Breast epithelium (tissue), 4 donors: ENCODE data around the gene PPP6R1. TPM values are rescaled to one million over a fixed set of nuclear protein-coding genes. Genes with fewer than 3 reads are reported as not detected.

Source experiments
- DNase-seq, 2 donors: peaks; one replicate each; pipeline ENCODE4 v3.0.0-alpha.2; 2019; ENCODE audit warnings: low spot score in 2 of 2
- H3K27ac ChIP-seq, 2 donors: fragments of 200-600 bp; sonication (generic) in 1 of 2; one replicate each; pipeline ENCODE4 v1.5.1; 2016 to 2019; ENCODE audit warnings: mild to moderate bottlenecking in 1 of 2
- H3K27me3 ChIP-seq, 2 donors: fragments of 200-600 bp; sonication (generic) in 1 of 2; one replicate each; pipeline versions ENCODE4 v1.5.1 to v1.6.0; 2017 to 2019; ENCODE audit warnings: control low read depth in 1 of 2, mild to moderate bottlenecking in 1 of 2
- H3K36me3 ChIP-seq: fragments of 200-600 bp; one replicate; pipeline ENCODE4 v1.5.1; 2019
- H3K4me1 ChIP-seq, 2 donors: fragments of 200-600 bp; sonication (generic); one replicate each; pipeline ENCODE4 v1.5.1; 2016 to 2019; ENCODE audit warnings: control low read depth in 1 of 2
- H3K4me3 ChIP-seq, 3 donors: fragments of 200-600 bp; sonication (generic); 1 replicate in 2 of 3; 2 replicates in 1 of 3; pipeline ENCODE4 v1.5.1; 2016 to 2019; ENCODE audit warnings: mild to moderate bottlenecking in 3 of 3, moderate library complexity in 2 of 3
- H3K9me3 ChIP-seq, 2 donors: fragments of 200-600 bp; sonication (generic) in 1 of 2; one replicate each; pipeline ENCODE4 v1.5.1; 2016 to 2019; ENCODE audit warnings: control low read depth in 1 of 2
- POLR2A ChIP-seq: fragments of 450-650 bp; IDR thresholded peaks from one replicate; pipeline ENCODE4 v1.6.1; 2016; ENCODE audit warnings: antibody characterized with exemption, mild to moderate bottlenecking, moderate library complexity
- POLR2AphosphoS5 ChIP-seq, 3 donors: sonication (generic); formaldehyde crosslinking; IDR thresholded peaks; one replicate each; pipeline ENCODE4 v1.6.1; 2017; ENCODE audit warnings: antibody characterized with exemption in 3 of 3
- intact Hi-C: fragments of 100-400 bp; cut with DNase I; formaldehyde crosslinking; loops from one replicate; pipeline ENCODE4 v1.15.1; 2023; ENCODE audit warnings: low total_unique reads
- total RNA-seq, 3 donors: library from RNA; depleted of rRNA; stranded (reverse); fragments of >200 nt; gene quantifications; one replicate each; pipeline ENCODE4 v1.1.0, GENCODE V29; 2016
- TF ChIP-seq, protein P1 (sequence below), 3 donors: fragments of 450-650 bp; IDR thresholded peaks; one replicate each; pipeline ENCODE4 v1.5.1; 2016 to 2017; ENCODE audit warnings: antibody characterized with exemption in 3 of 3, mild to moderate bottlenecking in 3 of 3, moderate library complexity in 3 of 3

The PPP6R1 gene
- total RNA-seq, 3 donors from 2014 or later: 23.8 to 31.5 (median 28.2) TPM

DNA sequence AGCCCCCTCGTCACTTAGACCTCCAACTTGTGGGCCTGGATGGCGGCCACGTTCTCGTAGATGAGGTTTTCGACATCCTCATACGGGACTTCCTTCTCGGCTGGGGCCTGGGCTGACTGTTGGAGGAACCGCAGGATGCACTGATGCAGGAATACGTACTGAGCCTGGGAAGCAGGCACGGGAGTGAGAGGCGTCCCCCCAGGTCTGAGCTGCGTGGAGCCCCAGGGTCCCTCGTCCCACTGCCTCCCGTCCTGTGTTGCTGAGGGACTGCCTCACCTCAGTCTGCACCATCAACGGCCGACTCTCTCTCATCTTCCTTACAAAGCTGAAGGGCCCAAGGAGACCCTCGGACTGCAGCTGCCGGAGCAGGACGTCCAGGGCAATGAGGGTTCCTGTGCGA is 77.1 kb downstream of the PPP6R1 start:
- Histone ChIP-seq H3K27me3 (peaks cover 0 to 62% of the 10 kb centered on the region in 2 donors), H3K4me3 (no peak overlapping the region), H3K36me3 (no peaks in the 10 kb centered on the region), H3K27ac (no peak overlapping the region), H3K4me1 (peaks cover 0 to 4% of the 10 kb centered on the region in 2 donors), H3K9me3 (no peaks in the 10 kb centered on the region)
- no peak for TF ChIP-seq POLR2A
- TF ChIP-seq, protein P1, sequence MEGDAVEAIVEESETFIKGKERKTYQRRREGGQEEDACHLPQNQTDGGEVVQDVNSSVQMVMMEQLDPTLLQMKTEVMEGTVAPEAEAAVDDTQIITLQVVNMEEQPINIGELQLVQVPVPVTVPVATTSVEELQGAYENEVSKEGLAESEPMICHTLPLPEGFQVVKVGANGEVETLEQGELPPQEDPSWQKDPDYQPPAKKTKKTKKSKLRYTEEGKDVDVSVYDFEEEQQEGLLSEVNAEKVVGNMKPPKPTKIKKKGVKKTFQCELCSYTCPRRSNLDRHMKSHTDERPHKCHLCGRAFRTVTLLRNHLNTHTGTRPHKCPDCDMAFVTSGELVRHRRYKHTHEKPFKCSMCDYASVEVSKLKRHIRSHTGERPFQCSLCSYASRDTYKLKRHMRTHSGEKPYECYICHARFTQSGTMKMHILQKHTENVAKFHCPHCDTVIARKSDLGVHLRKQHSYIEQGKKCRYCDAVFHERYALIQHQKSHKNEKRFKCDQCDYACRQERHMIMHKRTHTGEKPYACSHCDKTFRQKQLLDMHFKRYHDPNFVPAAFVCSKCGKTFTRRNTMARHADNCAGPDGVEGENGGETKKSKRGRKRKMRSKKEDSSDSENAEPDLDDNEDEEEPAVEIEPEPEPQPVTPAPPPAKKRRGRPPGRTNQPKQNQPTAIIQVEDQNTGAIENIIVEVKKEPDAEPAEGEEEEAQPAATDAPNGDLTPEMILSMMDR (IDR thresholded peaks at IDR 0.05): no peak
- TF ChIP-seq POLR2AphosphoS5 (IDR thresholded peaks at IDR 0.05): no peak
- DNase-seq: no peak
- intact Hi-C loops: no loop called here

Other genes with a start within 250 kb of the PPP6R1 start
- not detected for gene GP6, start 220.8 kb downstream of the PPP6R1 start, total RNA-seq
- gene RDH13, start 195.9 kb downstream of the PPP6R1 start, total RNA-seq: 10 to 100 TPM; 11.4 to 33.4 (median 22.3) TPM
- 10 to 100 TPM in 2 of 3 donors, 1 to 10 TPM in 1; 2.4 to 51.1 (median 50.1) TPM for gene EPS8L1, start 183.1 kb downstream of the PPP6R1 start, total RNA-seq
- gene PPP1R12C, start 141.4 kb downstream of the PPP6R1 start, total RNA-seq: 100 to 1,000 TPM in 1 of 3 donors, 10 to 100 TPM in 2; 68.3 to 148 (median 91.7) TPM
- gene TNNT1, start 109.8 kb downstream of the PPP6R1 start, total RNA-seq: 1 to 10 TPM in 2 of 3 donors, not detected in 1; 3.7 to 7.2 TPM
- 1 to 10 TPM in 1 of 3 donors, not detected in 2; 2.6 TPM for gene TNNI3, start 101.3 kb downstream of the PPP6R1 start, total RNA-seq
- gene DNAAF3, start 92.4 kb downstream of the PPP6R1 start, total RNA-seq: 1 to 10 TPM in 2 of 3 donors, not detected in 1; 4.7 to 4.9 TPM
- gene SYT5, start 78.7 kb downstream of the PPP6R1 start, total RNA-seq: under 1 TPM in 1 of 3 donors, not detected in 2; under 0.01 TPM
- gene PTPRH, start 49.5 kb downstream of the PPP6R1 start, total RNA-seq: 10 to 100 TPM in 1 of 3 donors, 1 to 10 TPM in 1, under 1 TPM in 1; 0.73 to 10.2 (median 2.1) TPM
- gene TMEM86B, start 30.3 kb downstream of the PPP6R1 start, total RNA-seq: 1 to 10 TPM in 2 of 3 donors, under 1 TPM in 1; 0.80 to 3.6 (median 1.6) TPM
- gene HSPBP1, start 21.1 kb upstream of the PPP6R1 start, total RNA-seq: 10 to 100 TPM; 13.3 to 36.1 (median 32.6) TPM
- gene BRSK1, start 25.0 kb upstream of the PPP6R1 start, total RNA-seq: 1 to 10 TPM in 2 of 3 donors, not detected in 1; 2.5 to 4.6 TPM
- 10 to 100 TPM in 1 of 3 donors, 1 to 10 TPM in 2; 1.6 to 11.8 (median 3.1) TPM for gene TMEM150B, start 66.3 kb upstream of the PPP6R1 start, total RNA-seq
- gene KMT5C, start 80.9 kb upstream of the PPP6R1 start, total RNA-seq: 10 to 100 TPM in 2 of 3 donors, 1 to 10 TPM in 1; 6.1 to 20.8 (median 18.4) TPM
- 1 to 10 TPM in 1 of 3 donors, under 1 TPM in 1, not detected in 1; 0.73 to 1.3 TPM for gene COX6B2, start 95.7 kb upstream of the PPP6R1 start, total RNA-seq
- not detected for gene GARIN5B, start 104.2 kb upstream of the PPP6R1 start, total RNA-seq
- 1 to 10 TPM in 1 of 3 donors, under 1 TPM in 1, not detected in 1; 0.29 to 1.3 TPM for gene IL11, start 111.4 kb upstream of the PPP6R1 start, total RNA-seq
- not detected for gene TMEM190, start 117.8 kb upstream of the PPP6R1 start, total RNA-seq
- 10 to 100 TPM in 1 of 3 donors, 1 to 10 TPM in 2; 4.5 to 12.7 (median 9.8) TPM for gene TMEM238, start 125.3 kb upstream of the PPP6R1 start, total RNA-seq
- gene RPL28, start 126.9 kb upstream of the PPP6R1 start, total RNA-seq: 100 to 1,000 TPM; 462 to 673 (median 471) TPM
- 1 to 10 TPM; 7.2 to 9.0 (median 8.9) TPM for gene UBE2S, start 148.8 kb upstream of the PPP6R1 start, total RNA-seq
- gene SHISA7, start 184.3 kb upstream of the PPP6R1 start, total RNA-seq: under 1 TPM in 1 of 3 donors, not detected in 2; 0.29 TPM
- 10 to 100 TPM; 42.7 to 71.5 (median 57.0) TPM for gene ISOC2, start 202.6 kb upstream of the PPP6R1 start, total RNA-seq
- not detected for gene C19orf85, start 205.7 kb upstream of the PPP6R1 start, total RNA-seq
- 1 to 10 TPM; 2.1 to 4.4 (median 4.3) TPM for gene ZNF628, start 217.6 kb upstream of the PPP6R1 start, total RNA-seq
- gene NAT14, start 226.2 kb upstream of the PPP6R1 start, total RNA-seq: 10 to 100 TPM in 2 of 3 donors, 1 to 10 TPM in 1; 1.9 to 11.3 (median 10.8) TPM
- gene SSC5D, start 229.4 kb upstream of the PPP6R1 start, total RNA-seq: 1 to 10 TPM; 3.6 to 7.2 (median 3.8) TPM